PC-9 (cell line): ENCODE results near the gene ATF6. TPM values are rescaled to one million over a fixed set of nuclear protein-coding genes. Genes with fewer than 3 reads are reported as not detected.

Source experiments
- BruUV-seq: library from RNA; stranded (reverse); fragments of 400-500 nt; replicated peaks from 2 replicates; lab custom pipeline; 2021; lab: Mats Ljungman, UMichigan
- CTCF ChIA-PET: fragments of 300-600 bp; sonication (Branson Sonifier 250); formaldehyde crosslinking; loops from one replicate; lab custom pipeline; 2022; ENCODE audit warnings: antibody characterized with exemption; lab: Charles Lee
- POLR2A ChIA-PET: fragments of 300-600 bp; sonication (Branson Sonifier 250); formaldehyde crosslinking; loops from one replicate; lab custom pipeline; 2022; ENCODE audit warnings: antibody characterized with exemption; ENCODE audit not compliant: unreplicated experiment; lab: Charles Lee
- DNase-seq, 2 experiments: peaks; one replicate each; pipeline versions ENCODE4 v3.0.0 to v3.0.0-alpha.2; 2015 to 2022; ENCODE audit warnings: mixed read lengths in 1 of 2
- H2AFZ ChIP-seq: fragments of 200-600 bp; sonication (generic); 2 replicates; pipeline ENCODE4 v1.8.1; 2017; ENCODE audit warnings: antibody characterized with exemption
- H3F3A ChIP-seq: fragments of 200-600 bp; sonication (generic); 2 replicates; pipeline ENCODE4 v1.8.1; 2017; ENCODE audit warnings: antibody characterized with exemption, mild to moderate bottlenecking, low read depth; ENCODE audit not compliant: insufficient read depth
- H3K27ac ChIP-seq: fragments of 200-600 bp; sonication (generic); 2 replicates; pipeline ENCODE4 v1.6.1; 2016; ENCODE audit warnings: mixed run types
- H3K27me3 ChIP-seq: fragments of 200-600 bp; sonication (generic); 2 replicates; pipeline ENCODE4 v1.6.1; 2016; ENCODE audit warnings: low read depth, mixed run types; ENCODE audit not compliant: insufficient read depth
- H3K36me3 ChIP-seq: fragments of 200-600 bp; sonication (generic); 2 replicates; pipeline ENCODE4 v1.6.1; 2016; ENCODE audit warnings: low read depth, mixed run types
- H3K4me1 ChIP-seq: fragments of 200-600 bp; sonication (generic); replicated peaks from 2 replicates; pipeline ENCODE4 v1.6.1; 2016; ENCODE audit warnings: mixed run types; ENCODE audit not compliant: insufficient read depth
- H3K4me2 ChIP-seq: fragments of 200-600 bp; sonication (generic); 2 replicates; pipeline ENCODE4 v1.6.1; 2017; ENCODE audit warnings: mixed run types
- H3K4me3 ChIP-seq: fragments of 200-600 bp; sonication (generic); 2 replicates; pipeline ENCODE4 v1.6.1; 2016; ENCODE audit warnings: mixed run types
- H3K79me2 ChIP-seq: fragments of 200-600 bp; sonication (generic); 2 replicates; pipeline ENCODE4 v1.6.1; 2017; ENCODE audit warnings: low read depth, mixed run types
- H3K9me2 ChIP-seq: fragments of 200-600 bp; sonication (generic); 2 replicates; pipeline ENCODE4 v1.8.1; 2017; ENCODE audit warnings: mild to moderate bottlenecking; ENCODE audit not compliant: insufficient read depth
- H3K9me3 ChIP-seq: fragments of 200-600 bp; sonication (generic); 2 replicates; pipeline ENCODE4 v1.8.1; 2016; ENCODE audit warnings: low read depth; ENCODE audit not compliant: insufficient read depth
- H4K20me1 ChIP-seq: fragments of 200-600 bp; sonication (generic); 2 replicates; pipeline ENCODE4 v1.8.1; 2017; ENCODE audit not compliant: insufficient read depth
- CTCF ChIP-seq: fragments of 200-600 bp; sonication (generic); conservative IDR thresholded peaks from 2 replicates; pipeline ENCODE4 v1.6.1; 2017; ENCODE audit warnings: mixed run types, antibody characterized with exemption, mild to moderate bottlenecking, moderate library complexity
- EZH2 ChIP-seq: fragments of 200-600 bp; sonication (generic); IDR thresholded peaks from 2 replicates; pipeline ENCODE4 v1.8.0; 2017; ENCODE audit warnings: antibody characterized with exemption, low read depth
- intact Hi-C: fragments of 100-400 bp; cut with micrococcal nuclease; formaldehyde crosslinking; loops from one replicate; pipeline ENCODE4 v1.10.0; 2022; ENCODE audit not compliant: unreplicated experiment
- total RNA-seq: library from RNA; stranded (reverse); gene quantifications from 2 replicates; pipeline ENCODE4 v1.2.3, GENCODE V29; 2021

The ATF6 gene
- total RNA-seq, 1 experiment from 2014 or later: 19.5 TPM

DNA sequence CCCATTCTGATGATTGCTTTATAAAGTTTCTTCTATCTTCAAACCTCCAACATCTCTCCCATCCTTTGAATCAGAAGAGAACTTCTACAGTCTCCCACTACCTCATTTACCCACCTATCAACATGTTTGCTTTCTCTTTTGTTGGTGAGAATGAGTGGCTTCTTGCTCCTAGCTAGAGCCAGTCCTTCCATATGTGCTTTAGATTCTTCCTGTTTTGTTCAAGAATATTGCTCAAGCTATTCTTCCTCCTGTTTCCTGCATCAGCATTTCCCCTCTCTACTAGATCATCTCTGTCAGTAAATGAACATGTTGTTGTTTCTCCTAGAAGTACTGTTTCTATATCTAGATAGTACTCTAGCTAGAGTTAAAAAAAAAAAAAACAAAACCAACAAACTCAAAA lies 6.3 kb downstream of the ATF6 start:
- intact Hi-C loops: no loop called here
- Histone ChIP-seq H3K27ac (no peak overlapping the region), H3F3A (no peaks in the 10 kb centered on the region), H3K9me3 (no peaks in the 10 kb centered on the region), H4K20me1 (peaks cover 40% of the 10 kb centered on the region), H3K4me3 (no peak overlapping the region), H3K27me3 (no peaks in the 10 kb centered on the region), H3K36me3 (no peaks in the 10 kb centered on the region), H3K9me2 (no peaks in the 10 kb centered on the region), H3K4me1 (peaks cover 5% of the 10 kb centered on the region), H2AFZ (no peak overlapping the region), H3K79me2 (peaks cover 82% of the 10 kb centered on the region), H3K4me2 (no peak overlapping the region)
- no TSS peak for BruUV-seq
- TF ChIP-seq EZH2: no peak
- TF ChIP-seq CTCF: no peak
- POLR2A ChIA-PET: no interaction called here
- CTCF ChIA-PET: no interaction called here
- DNase-seq: no peak

- no peak overlapping the region for H2AFZ ChIP-seq
- H4K20me1 ChIP-seq: peaks cover 49% of the 10 kb centered on the region
- TF ChIP-seq CTCF (no peak), EZH2 (no peak)
- no peak overlapping the region for H3K4me2 ChIP-seq
- H3F3A ChIP-seq: no peaks in the 10 kb centered on the region
- peaks cover 70% of the 10 kb centered on the region for H3K79me2 ChIP-seq
- H3K4me1 ChIP-seq: no peaks in the 10 kb centered on the region
- intact Hi-C loops: no loop called here
- H3K27ac ChIP-seq: no peak overlapping the region
- H3K36me3 ChIP-seq: no peaks in the 10 kb centered on the region
- ChIA-PET POLR2A (no interaction called here), CTCF (no interaction called here)
- no peak overlapping the region for H3K4me3 ChIP-seq
- H3K9me2 ChIP-seq: no peaks in the 10 kb centered on the region
- no peaks in the 10 kb centered on the region for H3K27me3 ChIP-seq
- no TSS peak for BruUV-seq
- no peak for DNase-seq
- no peaks in the 10 kb centered on the region for H3K9me3 ChIP-seq
Observed at GRCh38 chr1:161773791-161774190, 7.7 kb downstream of the ATF6 start.

- Histone ChIP-seq H2AFZ (no peak overlapping the region), H3K4me2 (no peak overlapping the region), H3K4me3 (no peak overlapping the region), H3K79me2 (peaks cover 41% of the 10 kb centered on the region), H3K27ac (no peak overlapping the region), H3K9me2 (no peaks in the 10 kb centered on the region), H3K27me3 (no peaks in the 10 kb centered on the region), H4K20me1 (peaks cover 47% of the 10 kb centered on the region), H3K9me3 (no peaks in the 10 kb centered on the region), H3F3A (no peaks in the 10 kb centered on the region), H3K36me3 (no peaks in the 10 kb centered on the region), H3K4me1 (no peaks in the 10 kb centered on the region)
- no peak for DNase-seq
- no TSS peak for BruUV-seq
- CTCF ChIA-PET: interaction anchor here (0.5 kb wide), 1 partner anchor 800 kb away, joined by 7 read pairs; no protein-coding TSS in a partner anchor
- intact Hi-C loops: no loop called here
- POLR2A ChIA-PET: no interaction called here
- no peak for TF ChIP-seq CTCF
- TF ChIP-seq EZH2: no peak
Observed at GRCh38 chr1:161777261-161777660, 11.1 kb downstream of the ATF6 start.
